H1 (cell line): Measurements from ENCODE around the gene SPTY2D1. TPM values are rescaled to one million over a fixed set of nuclear protein-coding genes. Genes with fewer than 3 reads are reported as not detected.

Experiments used
- CTCF ChIA-PET: fragments of 300-600 bp; sonication (Branson Sonifier 250); formaldehyde crosslinking; loops from one replicate; lab custom pipeline; 2021; ENCODE audit not compliant: partially characterized antibody; lab: Charles Lee
- POLR2A ChIA-PET: fragments of 300-600 bp; sonication (Branson Sonifier 250); formaldehyde crosslinking; loops from one replicate; lab custom pipeline; 2021; ENCODE audit warnings: inconsistent platforms; ENCODE audit not compliant: partially characterized antibody; lab: Charles Lee
- DNase-seq, 2 experiments: peaks; one replicate each; pipeline versions ENCODE4 v3.0.0 to v3.0.0-alpha.2; 2010 to 2022; ENCODE audit warnings: low spot score in 2 of 2, low read depth in 1 of 2, mixed read lengths in 1 of 2
- FAIRE-seq: peaks from 2 replicates; lab custom pipeline; 2011; peaks lifted over from hg19 to GRCh38; lab: Jason Lieb, UNC
- H2AFZ ChIP-seq: 2 replicates; pipeline ENCODE4 v1.8.1; 2012; ENCODE audit warnings: low read length, inconsistent platforms
- H2AK5ac ChIP-seq: 2 replicates; pipeline ENCODE4 v1.6.1; 2013; ENCODE audit warnings: low read depth, low read length
- H2BK120ac ChIP-seq: replicated peaks from 2 replicates; pipeline ENCODE3; 2013; ENCODE audit warnings: low read depth, low read length, inconsistent platforms
- H2BK12ac ChIP-seq: 2 replicates; pipeline ENCODE4 v1.6.1; 2013; ENCODE audit warnings: low read depth, low read length
- H2BK15ac ChIP-seq: 2 replicates; pipeline ENCODE4 v1.6.1; 2013; ENCODE audit warnings: low read length
- H2BK20ac ChIP-seq: 2 replicates; pipeline ENCODE4 v1.6.1; 2013; ENCODE audit warnings: low read length
- H2BK5ac ChIP-seq: 2 replicates; pipeline ENCODE4 v1.6.1; 2013; ENCODE audit warnings: low read depth, low read length
- H3K14ac ChIP-seq: 2 replicates; pipeline ENCODE4 v1.6.1; 2013; ENCODE audit warnings: inconsistent platforms; ENCODE audit not compliant: insufficient read length
- H3K18ac ChIP-seq: 2 replicates; pipeline ENCODE4 v1.6.1; 2013; ENCODE audit warnings: low read length; ENCODE audit errors: extremely low read depth
- H3K23ac ChIP-seq: 2 replicates; pipeline ENCODE4 v1.6.1; 2013; ENCODE audit warnings: inconsistent platforms; ENCODE audit not compliant: insufficient read length
- H3K23me2 ChIP-seq: 2 replicates; pipeline ENCODE4 v1.6.1; 2013; ENCODE audit warnings: low read depth, low read length
- H3K27ac ChIP-seq: 2 replicates; pipeline ENCODE4 v1.6.1; 2011; ENCODE audit warnings: low read depth, low read length, inconsistent platforms
- H3K27me3 ChIP-seq, 4 experiments: replicated peaks in 1 of 4; 1 replicate in 1 of 4; 2 replicates in 3 of 4; pipeline versions ENCODE4 v1.6.1 to v1.8.1; 2011 to 2013; ENCODE audit warnings: low read length in 3 of 4, mild to moderate bottlenecking in 3 of 4, inconsistent platforms in 2 of 4, mixed read lengths in 2 of 4, moderate library complexity in 1 of 4; ENCODE audit not compliant: control insufficient read depth in 3 of 4, insufficient read depth in 3 of 4; ENCODE audit errors: extremely low read depth in 1 of 4
- H3K36me3 ChIP-seq, 4 experiments: 2 replicates each; pipeline versions ENCODE4 v1.6.1 to v1.8.1; 2011 to 2013; ENCODE audit warnings: mild to moderate bottlenecking in 4 of 4, low read length in 3 of 4, moderate library complexity in 2 of 4, control low read depth in 1 of 4, inconsistent platforms in 1 of 4; ENCODE audit not compliant: insufficient read depth in 4 of 4, control insufficient read depth in 2 of 4
- H3K4ac ChIP-seq: replicated peaks from 2 replicates; pipeline ENCODE3; 2013; ENCODE audit warnings: low read length, low read depth, mixed read lengths, inconsistent platforms; ENCODE audit not compliant: insufficient read length
- H3K4me1 ChIP-seq, 4 experiments: replicated peaks in 1 of 4; 1 replicate in 1 of 4; 2 replicates in 3 of 4; pipeline versions ENCODE4 v1.6.1 to v1.8.1; 2011 to 2013; ENCODE audit warnings: low read length in 3 of 4, inconsistent platforms in 2 of 4, mixed read lengths in 1 of 4; ENCODE audit not compliant: insufficient read depth in 4 of 4, control insufficient read depth in 3 of 4
- H3K4me2 ChIP-seq, 2 experiments: 2 replicates each; pipeline versions ENCODE4 v1.6.1 to v1.8.1; 2011 to 2013; ENCODE audit warnings: low read depth in 2 of 2, low read length in 2 of 2, control low read depth in 1 of 2, inconsistent platforms in 1 of 2, mild to moderate bottlenecking in 1 of 2; ENCODE audit not compliant: insufficient read depth in 1 of 2
- H3K4me3 ChIP-seq, 4 experiments: fragments of 200-600, 300-600 bp in 1 of 4; sonication (generic), shearing (Covaris generic), sonication (Bioruptor Twin) in 1 of 4; 2 replicates each; pipeline versions ENCODE4 v1.5.1 to v1.8.1; 2011 to 2016; ENCODE audit warnings: low read length in 4 of 4, low read depth in 3 of 4, control low read depth in 2 of 4, inconsistent platforms in 2 of 4, mild to moderate bottlenecking in 2 of 4, mixed read lengths in 1 of 4, moderate library complexity in 1 of 4; ENCODE audit not compliant: insufficient read depth in 2 of 4; ENCODE audit errors: extremely low read depth in 1 of 4
- H3K56ac ChIP-seq: replicated peaks from 2 replicates; pipeline ENCODE3; 2013; ENCODE audit warnings: low read depth, mild to moderate bottlenecking, mixed read lengths, low read length, inconsistent platforms; ENCODE audit not compliant: insufficient read length
- H3K79me1 ChIP-seq: 2 replicates; pipeline ENCODE4 v1.6.1; 2013; ENCODE audit warnings: low read depth, low read length, control low read depth
- H3K79me2 ChIP-seq, 2 experiments: 2 replicates each; pipeline versions ENCODE4 v1.6.1 to v1.8.1; 2012 to 2013; ENCODE audit warnings: low read length in 2 of 2, mild to moderate bottlenecking in 2 of 2, inconsistent platforms in 1 of 2; ENCODE audit not compliant: insufficient read depth in 2 of 2, control insufficient read depth in 1 of 2
- H3K9ac ChIP-seq, 4 experiments: replicated peaks in 1 of 4; 1 replicate in 1 of 4; 2 replicates in 3 of 4; pipeline versions ENCODE4 v1.6.1 to v1.8.1; 2011 to 2013; ENCODE audit warnings: low read depth in 3 of 4, low read length in 3 of 4, control low read depth in 2 of 4, mild to moderate bottlenecking in 2 of 4, moderate library complexity in 2 of 4, inconsistent platforms in 1 of 4; ENCODE audit errors: extremely low read depth in 1 of 4
- H3K9me3 ChIP-seq, 2 experiments: 2 replicates each; pipeline versions ENCODE4 v1.6.1 to v1.8.1; 2012 to 2013; ENCODE audit warnings: mild to moderate bottlenecking in 2 of 2, moderate library complexity in 2 of 2, control low read depth in 1 of 2, inconsistent platforms in 1 of 2, low read depth in 1 of 2, low read length in 1 of 2, mixed read lengths in 1 of 2; ENCODE audit not compliant: insufficient read depth in 2 of 2
- H4K20me1 ChIP-seq, 2 experiments: replicated peaks in 1 of 2; 2 replicates each; pipeline versions ENCODE3 to v1.8.1; 2011 to 2013; ENCODE audit warnings: inconsistent platforms in 2 of 2, low read length in 2 of 2, mild to moderate bottlenecking in 1 of 2; ENCODE audit not compliant: insufficient read depth in 2 of 2, control insufficient read depth in 1 of 2
- H4K5ac ChIP-seq: 2 replicates; pipeline ENCODE4 v1.6.1; 2013; ENCODE audit warnings: low read length, low read depth, mixed read lengths, inconsistent platforms; ENCODE audit not compliant: insufficient read length
- H4K8ac ChIP-seq: 2 replicates; pipeline ENCODE4 v1.8.0; 2013; ENCODE audit warnings: mild to moderate bottlenecking, moderate library complexity, low read length, inconsistent platforms; ENCODE audit not compliant: insufficient read depth; ENCODE audit errors: extremely low read depth
- H4K91ac ChIP-seq: replicated peaks from 2 replicates; pipeline ENCODE3; 2013; ENCODE audit warnings: low read length, mixed read lengths, inconsistent platforms; ENCODE audit not compliant: insufficient read length
- CTCF ChIP-seq, 3 experiments: IDR thresholded peaks; 1 replicate in 2 of 3; 2 replicates in 1 of 3; pipeline versions ENCODE4 v1.5.1 to v1.6.1; 2011; ENCODE audit warnings: low read length in 3 of 3, mild to moderate bottlenecking in 3 of 3, inconsistent platforms in 2 of 3, low read depth in 1 of 3, moderate library complexity in 1 of 3; ENCODE audit not compliant: insufficient read depth in 1 of 3; ENCODE audit errors: control extremely low read depth in 1 of 3
- POLR2AphosphoS5 ChIP-seq: IDR thresholded peaks from 2 replicates; pipeline ENCODE4 v1.6.1; 2011; ENCODE audit warnings: low read depth, low read length
- RAD21 ChIP-seq, 2 experiments: IDR thresholded peaks in 1 of 2; conservative IDR thresholded peaks in 1 of 2; 2 replicates each; pipeline ENCODE4 v1.6.1; 2011; ENCODE audit warnings: low read depth in 2 of 2, low read length in 2 of 2, improper control_type of control experiment in 1 of 2, inconsistent platforms in 1 of 2, mild to moderate bottlenecking in 1 of 2, moderate library complexity in 1 of 2
- RBBP5 ChIP-seq: IDR thresholded peaks from 2 replicates; pipeline ENCODE4 v1.7.1; 2012; ENCODE audit warnings: low read depth, mild to moderate bottlenecking, inconsistent platforms, low read length, moderate library complexity, borderline replicate concordance
- SIN3A ChIP-seq, 2 experiments: IDR thresholded peaks in 1 of 2; conservative IDR thresholded peaks in 1 of 2; 2 replicates each; pipeline ENCODE4 v1.6.1; 2011 to 2012; ENCODE audit warnings: low read length in 2 of 2, improper control_type of control experiment in 1 of 2, low read depth in 1 of 2, mild to moderate bottlenecking in 1 of 2
- SP2 ChIP-seq: IDR thresholded peaks from 2 replicates; pipeline ENCODE4 v1.6.1; 2012; ENCODE audit warnings: mild to moderate bottlenecking, low read length, inconsistent platforms
- TAF1 ChIP-seq: IDR thresholded peaks from 2 replicates; pipeline ENCODE4 v1.6.1; 2011; ENCODE audit warnings: mild to moderate bottlenecking, low read depth, low read length
- TBP ChIP-seq: IDR thresholded peaks from 2 replicates; pipeline ENCODE4 v1.6.1; 2011; ENCODE audit warnings: low read depth, low read length, improper control_type of control experiment
- TCF12 ChIP-seq: IDR thresholded peaks from 2 replicates; pipeline ENCODE4 v1.6.1; 2011; ENCODE audit warnings: low read depth, mild to moderate bottlenecking, low read length
- WGBS, 2 experiments: shearing (Covaris generic) in 1 of 2; methylation state at CpG; one replicate each; pipeline versions ENCODE4 v1.1.6 to v1.1.7; 2013 to 2015; ENCODE audit warnings: low lambda C conversion rate in 2 of 2, mixed read lengths in 2 of 2, inconsistent platforms in 1 of 2, low coverage in 1 of 2, missing lambda C conversion rate in 1 of 2; ENCODE audit not compliant: insufficient replicate concordance in 2 of 2, insufficient coverage in 1 of 2, insufficient read length in 1 of 2; ENCODE audit errors: extremely low coverage in 1 of 2, missing lambda C conversion rate in 1 of 2; 5-methylcytosine and 5-hydroxymethylcytosine counted together
- polyA plus RNA-seq, 7 experiments: library from polyadenylated mRNA; depleted of rRNA in 3 of 7; stranded (reverse) in 5 of 7; unstranded in 2 of 7; fragments of >200 nt in 5 of 7; fragments of 200-250 nt in 2 of 7; gene quantifications; 1 replicate in 5 of 7; 2 replicates in 1 of 7; 4 replicates in 1 of 7; pipeline versions ENCODE4 v1.2.1 to v1.2.3, GENCODE V29; 2011 to 2013; ENCODE audit warnings: missing spikeins in 2 of 7, mixed read lengths in 2 of 7
- total RNA-seq: library from RNA; stranded (reverse); fragmentation: NEBNext Ultra II Directional; extraction: Animal tissue kit (Norgen Biotek cat#: 25700); gene quantifications from 2 replicates; pipeline ENCODE4 v1.2.1, GENCODE V29; 2021

SPTY2D1 gene
- total and polyA plus RNA-seq, 2 of the 8 experiments (the other 6 are each of a cell fraction or from before 2014, with no cell fraction given) = 4.9 to 17.6 TPM

GRCh38 chr11:18650859-18651557 lies 16.9 kb upstream of the SPTY2D1 start:
- Histone ChIP-seq H3K9me3 (no peaks in the 10 kb centered on the region), H2BK120ac (no peak overlapping the region), H2AFZ (peak overlapping the region; percentile 95), H4K91ac (no peak overlapping the region), H3K4me2 (no peak overlapping the region), H3K14ac (no peak overlapping the region), H3K79me2 (no peaks in the 10 kb centered on the region), H4K5ac (no peak overlapping the region), H4K20me1 (no peaks in the 10 kb centered on the region), H3K56ac (no peak overlapping the region), H3K9ac (no peak overlapping the region; a peak in 1 of 7 replicates), H2BK5ac (no peak overlapping the region), H3K18ac (no peak overlapping the region; the same call in 1 of the 2 replicates), H3K4me1 (no peaks in the 10 kb centered on the region), H3K4me3 (peak overlapping the region in 1 of 4 experiments; percentile 12; a peak in 1 of 8 replicates), H3K23ac (no peak overlapping the region), H3K27ac (no peak overlapping the region), H4K8ac (no peak overlapping the region), H3K79me1 (no peaks in the 10 kb centered on the region), H3K4ac (peak overlapping the region; percentile 32), H2AK5ac (no peak overlapping the region), H2BK15ac (no peak overlapping the region), H2BK20ac (no peak overlapping the region), H2BK12ac (no peak overlapping the region), H3K36me3 (no peaks in the 10 kb centered on the region), H3K23me2 (no peaks in the 10 kb centered on the region), H3K27me3 (no peaks in the 10 kb centered on the region)
- FAIRE-seq (peak; percentile 73), DNase-seq (peak; percentile 31 to 66)
- ChIA-PET CTCF (interaction anchor here (0.6 to 3.7 kb wide), 27 partner anchors 8 to 577 kb away, joined by 3 to 30 read pairs (median 4); no protein-coding TSS in a partner anchor), POLR2A (interaction anchor here (0.6 to 1.4 kb wide), 4 partner anchors 13 to 329 kb away, joined by 4 to 7 read pairs (median 4); partner anchors contain the start of genes HPS5 and SPTY2D1)
- WGBS, 2 experiments = 71% methylated on average over 19 of the region's 19 CpGs; no CpG with 5 or more reads in 1 of the 2 experiments
- TF ChIP-seq SIN3A (conservative IDR thresholded peaks at IDR 0.05 in 1 of 2, IDR thresholded peaks at IDR 0.05 in 1 of 2; ENCODE audit: low read depth in 1 of 2, low read length in 2 of 2) = no peak
- 0 out of 2 replicates have a peak, but pooled peaks have one; percentile 59 for TF ChIP-seq TBP
- no peak for TF ChIP-seq TCF12
- TF ChIP-seq TAF1 = peak; percentile 67
- no peak for TF ChIP-seq POLR2AphosphoS5
- TF ChIP-seq RBBP5 = no peak
- TF ChIP-seq CTCF (IDR thresholded peaks at IDR 0.05; ENCODE audit: control extremely low read depth in 1 of 3, insufficient read depth in 1 of 3, low read depth in 1 of 3, low read length in 3 of 3) = peak; percentile 37 to 92 (median 77)
- peak; percentile 84 to 87 for TF ChIP-seq RAD21 (IDR thresholded peaks at IDR 0.05 in 1 of 2, conservative IDR thresholded peaks at IDR 0.05 in 1 of 2; ENCODE audit: low read depth in 2 of 2, low read length in 2 of 2)
- TF ChIP-seq SP2 = no peak
